Right lobe of liver (tissue), 4 donors: ENCODE data around the gene TOE1.

Experiments used
- POLR2A ChIP-seq: fragments of 450-650 bp; IDR thresholded peaks from one replicate; pipeline ENCODE4 v1.6.1; 2017; ENCODE audit warnings: antibody characterized with exemption, mild to moderate bottlenecking
- TF ChIP-seq, protein P1 (sequence below), 4 donors: fragments of 200-600 bp in 3 of 4; fragments of 450-650 bp in 1 of 4; IDR thresholded peaks; one replicate each; pipeline versions ENCODE4 v1.5.1 to v1.8.0; 2016 to 2022; ENCODE audit warnings: antibody characterized with exemption in 4 of 4, mild to moderate bottlenecking in 2 of 4
- donor health status: DM: no; HTN: no; CAD: no.
- donor health status: DM: no; HTN: no; CAD: no.
- donor health status: DM: no; HTN: yes; CAD: no.

- TF ChIP-seq, protein P1, sequence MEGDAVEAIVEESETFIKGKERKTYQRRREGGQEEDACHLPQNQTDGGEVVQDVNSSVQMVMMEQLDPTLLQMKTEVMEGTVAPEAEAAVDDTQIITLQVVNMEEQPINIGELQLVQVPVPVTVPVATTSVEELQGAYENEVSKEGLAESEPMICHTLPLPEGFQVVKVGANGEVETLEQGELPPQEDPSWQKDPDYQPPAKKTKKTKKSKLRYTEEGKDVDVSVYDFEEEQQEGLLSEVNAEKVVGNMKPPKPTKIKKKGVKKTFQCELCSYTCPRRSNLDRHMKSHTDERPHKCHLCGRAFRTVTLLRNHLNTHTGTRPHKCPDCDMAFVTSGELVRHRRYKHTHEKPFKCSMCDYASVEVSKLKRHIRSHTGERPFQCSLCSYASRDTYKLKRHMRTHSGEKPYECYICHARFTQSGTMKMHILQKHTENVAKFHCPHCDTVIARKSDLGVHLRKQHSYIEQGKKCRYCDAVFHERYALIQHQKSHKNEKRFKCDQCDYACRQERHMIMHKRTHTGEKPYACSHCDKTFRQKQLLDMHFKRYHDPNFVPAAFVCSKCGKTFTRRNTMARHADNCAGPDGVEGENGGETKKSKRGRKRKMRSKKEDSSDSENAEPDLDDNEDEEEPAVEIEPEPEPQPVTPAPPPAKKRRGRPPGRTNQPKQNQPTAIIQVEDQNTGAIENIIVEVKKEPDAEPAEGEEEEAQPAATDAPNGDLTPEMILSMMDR (IDR thresholded peaks at IDR 0.05) = no peak
- TF ChIP-seq POLR2A = no peak
Measured at GRCh38 chr1:45319761-45320160, 20.2 kb upstream of the TOE1 start.
